H1 (cell line): ENCODE results near the gene DNAH8. TPM values are rescaled to one million over a fixed set of nuclear protein-coding genes. Genes with fewer than 3 reads are reported as not detected.

Source experiments
- CBX8 ChIP-seq: fragments of 300-800, 300-1000 bp; sonication (generic); IDR thresholded peaks from 2 replicates; pipeline ENCODE4 v1.7.1; 2016; ENCODE audit warnings: low read depth, low read length, borderline replicate concordance
- CHD1 ChIP-seq: IDR thresholded peaks from 2 replicates; pipeline ENCODE4 v1.6.1; 2012; ENCODE audit warnings: low read depth, low read length, improper control_type of control experiment
- CHD2 ChIP-seq: IDR thresholded peaks from 2 replicates; pipeline ENCODE4 v1.6.1; 2012; ENCODE audit warnings: low read length, improper control_type of control experiment
- CREB1 ChIP-seq: IDR thresholded peaks from 2 replicates; pipeline ENCODE4 v1.6.1; 2012; ENCODE audit warnings: inconsistent platforms
- KDM1A ChIP-seq: fragments of 200-600, 300-600 bp; sonication (generic); IDR thresholded peaks from 2 replicates; pipeline ENCODE4 v1.7.1; 2016; ENCODE audit warnings: mild to moderate bottlenecking, low read length, borderline replicate concordance
- POLR2AphosphoS5 ChIP-seq: IDR thresholded peaks from 2 replicates; pipeline ENCODE4 v1.6.1; 2011; ENCODE audit warnings: low read depth, low read length
- RAD21 ChIP-seq, 2 experiments: IDR thresholded peaks in 1 of 2; conservative IDR thresholded peaks in 1 of 2; 2 replicates each; pipeline ENCODE4 v1.6.1; 2011; ENCODE audit warnings: low read depth in 2 of 2, low read length in 2 of 2, improper control_type of control experiment in 1 of 2, inconsistent platforms in 1 of 2, mild to moderate bottlenecking in 1 of 2, moderate library complexity in 1 of 2
- RFX5 ChIP-seq: IDR thresholded peaks from 2 replicates; pipeline ENCODE4 v1.6.1; 2011; ENCODE audit warnings: low read depth, low read length, improper control_type of control experiment, borderline replicate concordance
- SIN3A ChIP-seq, 2 experiments: IDR thresholded peaks in 1 of 2; conservative IDR thresholded peaks in 1 of 2; 2 replicates each; pipeline ENCODE4 v1.6.1; 2011 to 2012; ENCODE audit warnings: low read length in 2 of 2, improper control_type of control experiment in 1 of 2, low read depth in 1 of 2, mild to moderate bottlenecking in 1 of 2
- SP2 ChIP-seq: IDR thresholded peaks from 2 replicates; pipeline ENCODE4 v1.6.1; 2012; ENCODE audit warnings: mild to moderate bottlenecking, low read length, inconsistent platforms
- SUZ12 ChIP-seq: fragments of 200-600 bp; sonication (generic); IDR thresholded peaks from 2 replicates; pipeline ENCODE4 v1.6.1; 2012; ENCODE audit warnings: mild to moderate bottlenecking, inconsistent platforms, low read length, moderate library complexity, mixed read lengths
- YY1 ChIP-seq: IDR thresholded peaks from 2 replicates; pipeline ENCODE4 v1.6.1; 2011; ENCODE audit warnings: low read depth, mild to moderate bottlenecking, low read length
- polyA plus RNA-seq, 7 experiments: library from polyadenylated mRNA; depleted of rRNA in 3 of 7; stranded (reverse) in 5 of 7; unstranded in 2 of 7; fragments of >200 nt in 5 of 7; fragments of 200-250 nt in 2 of 7; gene quantifications; 1 replicate in 5 of 7; 2 replicates in 1 of 7; 4 replicates in 1 of 7; pipeline versions ENCODE4 v1.2.1 to v1.2.3, GENCODE V29; 2011 to 2013; ENCODE audit warnings: missing spikeins in 2 of 7, mixed read lengths in 2 of 7
- total RNA-seq: library from RNA; stranded (reverse); fragmentation: NEBNext Ultra II Directional; extraction: Animal tissue kit (Norgen Biotek cat#: 25700); gene quantifications from 2 replicates; pipeline ENCODE4 v1.2.1, GENCODE V29; 2021
- TF ChIP-seq, protein P1 (sequence below): fragments of 300-600 bp; sonication (generic); IDR thresholded peaks from 2 replicates; pipeline ENCODE4 v1.7.1; 2012; ENCODE audit warnings: low read length, moderate library complexity, mild to moderate bottlenecking, inconsistent platforms; ENCODE audit not compliant: insufficient replicate concordance

The DNAH8 gene
- total and polyA plus RNA-seq, 2 of the 8 experiments (the other 6 are each of a cell fraction or from before 2014, with no cell fraction given): under 0.01 TPM; not detected in 1

DNA sequence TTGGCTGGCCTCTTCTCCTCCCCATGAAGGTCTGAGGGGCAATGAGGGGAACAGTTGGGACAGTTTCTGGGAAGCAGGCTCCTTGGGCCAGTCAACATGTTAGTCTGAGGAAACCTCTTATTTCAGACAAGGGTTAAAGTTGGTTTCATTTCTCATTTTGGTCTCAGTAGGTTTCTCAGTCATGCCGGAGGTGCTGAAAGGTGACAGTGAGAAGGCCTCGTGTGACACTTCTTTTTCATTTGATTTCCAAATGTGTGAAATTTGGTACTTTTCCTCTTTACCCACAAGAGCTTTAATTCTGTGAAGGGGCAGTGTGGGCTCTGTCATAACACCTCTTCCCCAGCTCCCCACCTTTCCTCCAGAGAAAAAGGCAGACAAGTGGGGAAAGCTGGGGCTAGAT lies 326.0 kb downstream of the DNAH8 start (continued):
- TF ChIP-seq, protein P1, sequence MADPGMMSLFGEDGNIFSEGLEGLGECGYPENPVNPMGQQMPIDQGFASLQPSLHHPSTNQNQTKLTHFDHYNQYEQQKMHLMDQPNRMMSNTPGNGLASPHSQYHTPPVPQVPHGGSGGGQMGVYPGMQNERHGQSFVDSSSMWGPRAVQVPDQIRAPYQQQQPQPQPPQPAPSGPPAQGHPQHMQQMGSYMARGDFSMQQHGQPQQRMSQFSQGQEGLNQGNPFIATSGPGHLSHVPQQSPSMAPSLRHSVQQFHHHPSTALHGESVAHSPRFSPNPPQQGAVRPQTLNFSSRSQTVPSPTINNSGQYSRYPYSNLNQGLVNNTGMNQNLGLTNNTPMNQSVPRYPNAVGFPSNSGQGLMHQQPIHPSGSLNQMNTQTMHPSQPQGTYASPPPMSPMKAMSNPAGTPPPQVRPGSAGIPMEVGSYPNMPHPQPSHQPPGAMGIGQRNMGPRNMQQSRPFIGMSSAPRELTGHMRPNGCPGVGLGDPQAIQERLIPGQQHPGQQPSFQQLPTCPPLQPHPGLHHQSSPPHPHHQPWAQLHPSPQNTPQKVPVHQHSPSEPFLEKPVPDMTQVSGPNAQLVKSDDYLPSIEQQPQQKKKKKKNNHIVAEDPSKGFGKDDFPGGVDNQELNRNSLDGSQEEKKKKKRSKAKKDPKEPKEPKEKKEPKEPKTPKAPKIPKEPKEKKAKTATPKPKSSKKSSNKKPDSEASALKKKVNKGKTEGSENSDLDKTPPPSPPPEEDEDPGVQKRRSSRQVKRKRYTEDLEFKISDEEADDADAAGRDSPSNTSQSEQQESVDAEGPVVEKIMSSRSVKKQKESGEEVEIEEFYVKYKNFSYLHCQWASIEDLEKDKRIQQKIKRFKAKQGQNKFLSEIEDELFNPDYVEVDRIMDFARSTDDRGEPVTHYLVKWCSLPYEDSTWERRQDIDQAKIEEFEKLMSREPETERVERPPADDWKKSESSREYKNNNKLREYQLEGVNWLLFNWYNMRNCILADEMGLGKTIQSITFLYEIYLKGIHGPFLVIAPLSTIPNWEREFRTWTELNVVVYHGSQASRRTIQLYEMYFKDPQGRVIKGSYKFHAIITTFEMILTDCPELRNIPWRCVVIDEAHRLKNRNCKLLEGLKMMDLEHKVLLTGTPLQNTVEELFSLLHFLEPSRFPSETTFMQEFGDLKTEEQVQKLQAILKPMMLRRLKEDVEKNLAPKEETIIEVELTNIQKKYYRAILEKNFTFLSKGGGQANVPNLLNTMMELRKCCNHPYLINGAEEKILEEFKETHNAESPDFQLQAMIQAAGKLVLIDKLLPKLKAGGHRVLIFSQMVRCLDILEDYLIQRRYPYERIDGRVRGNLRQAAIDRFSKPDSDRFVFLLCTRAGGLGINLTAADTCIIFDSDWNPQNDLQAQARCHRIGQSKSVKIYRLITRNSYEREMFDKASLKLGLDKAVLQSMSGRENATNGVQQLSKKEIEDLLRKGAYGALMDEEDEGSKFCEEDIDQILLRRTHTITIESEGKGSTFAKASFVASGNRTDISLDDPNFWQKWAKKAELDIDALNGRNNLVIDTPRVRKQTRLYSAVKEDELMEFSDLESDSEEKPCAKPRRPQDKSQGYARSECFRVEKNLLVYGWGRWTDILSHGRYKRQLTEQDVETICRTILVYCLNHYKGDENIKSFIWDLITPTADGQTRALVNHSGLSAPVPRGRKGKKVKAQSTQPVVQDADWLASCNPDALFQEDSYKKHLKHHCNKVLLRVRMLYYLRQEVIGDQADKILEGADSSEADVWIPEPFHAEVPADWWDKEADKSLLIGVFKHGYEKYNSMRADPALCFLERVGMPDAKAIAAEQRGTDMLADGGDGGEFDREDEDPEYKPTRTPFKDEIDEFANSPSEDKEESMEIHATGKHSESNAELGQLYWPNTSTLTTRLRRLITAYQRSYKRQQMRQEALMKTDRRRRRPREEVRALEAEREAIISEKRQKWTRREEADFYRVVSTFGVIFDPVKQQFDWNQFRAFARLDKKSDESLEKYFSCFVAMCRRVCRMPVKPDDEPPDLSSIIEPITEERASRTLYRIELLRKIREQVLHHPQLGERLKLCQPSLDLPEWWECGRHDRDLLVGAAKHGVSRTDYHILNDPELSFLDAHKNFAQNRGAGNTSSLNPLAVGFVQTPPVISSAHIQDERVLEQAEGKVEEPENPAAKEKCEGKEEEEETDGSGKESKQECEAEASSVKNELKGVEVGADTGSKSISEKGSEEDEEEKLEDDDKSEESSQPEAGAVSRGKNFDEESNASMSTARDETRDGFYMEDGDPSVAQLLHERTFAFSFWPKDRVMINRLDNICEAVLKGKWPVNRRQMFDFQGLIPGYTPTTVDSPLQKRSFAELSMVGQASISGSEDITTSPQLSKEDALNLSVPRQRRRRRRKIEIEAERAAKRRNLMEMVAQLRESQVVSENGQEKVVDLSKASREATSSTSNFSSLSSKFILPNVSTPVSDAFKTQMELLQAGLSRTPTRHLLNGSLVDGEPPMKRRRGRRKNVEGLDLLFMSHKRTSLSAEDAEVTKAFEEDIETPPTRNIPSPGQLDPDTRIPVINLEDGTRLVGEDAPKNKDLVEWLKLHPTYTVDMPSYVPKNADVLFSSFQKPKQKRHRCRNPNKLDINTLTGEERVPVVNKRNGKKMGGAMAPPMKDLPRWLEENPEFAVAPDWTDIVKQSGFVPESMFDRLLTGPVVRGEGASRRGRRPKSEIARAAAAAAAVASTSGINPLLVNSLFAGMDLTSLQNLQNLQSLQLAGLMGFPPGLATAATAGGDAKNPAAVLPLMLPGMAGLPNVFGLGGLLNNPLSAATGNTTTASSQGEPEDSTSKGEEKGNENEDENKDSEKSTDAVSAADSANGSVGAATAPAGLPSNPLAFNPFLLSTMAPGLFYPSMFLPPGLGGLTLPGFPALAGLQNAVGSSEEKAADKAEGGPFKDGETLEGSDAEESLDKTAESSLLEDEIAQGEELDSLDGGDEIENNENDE: no peak
- TF ChIP-seq CHD1: no peak
- TF ChIP-seq POLR2AphosphoS5: no peak
- TF ChIP-seq SP2: no peak
- no peak for TF ChIP-seq SUZ12
- no peak for TF ChIP-seq YY1
- TF ChIP-seq RAD21 (IDR thresholded peaks at IDR 0.05 in 1 of 2, conservative IDR thresholded peaks at IDR 0.05 in 1 of 2; ENCODE audit: low read depth in 2 of 2, low read length in 2 of 2): no peak
- TF ChIP-seq KDM1A: no peak
- TF ChIP-seq CHD2: no peak
- no peak for TF ChIP-seq SIN3A (conservative IDR thresholded peaks at IDR 0.05 in 1 of 2, IDR thresholded peaks at IDR 0.05 in 1 of 2; ENCODE audit: low read depth in 1 of 2, low read length in 2 of 2)
- TF ChIP-seq RFX5: no peak
- no peak for TF ChIP-seq CBX8
- TF ChIP-seq CREB1: no peak
